ENCODE measurements around the gene CATSPER4.

CATSPER4 gene

GRCh38 chr1:26158908-26159742 is 31.3 kb upstream of the CATSPER4 start, which contains the start of gene FAM110D:
Gene FAM110D, plus strand, starts transcription at chr1:26159079. Its CDS starts 2,213 bp downstream, at chr1:26161292.
- DNase-seq (ENCODE audit: insufficient read length) (no peak), FAIRE-seq (no peak)
- TF ChIP-seq POLR2AphosphoS5 (IDR thresholded peaks at IDR 0.05; ENCODE audit: low read depth, low read length): no peak
- no peak for TF ChIP-seq TAF1 (IDR thresholded peaks at IDR 0.05; ENCODE audit: borderline replicate concordance, low read depth, low read length)
- no peak for TF ChIP-seq POLR2A (IDR thresholded peaks at IDR 0.05; ENCODE audit: low read depth, low read length)

- no peak for FAIRE-seq
- DNase-seq (ENCODE audit: insufficient read length): no peak
- TF ChIP-seq POLR2A (IDR thresholded peaks at IDR 0.05; ENCODE audit: low read depth, low read length) (no peak), POLR2AphosphoS5 (IDR thresholded peaks at IDR 0.05; ENCODE audit: low read depth, low read length) (no peak), TAF1 (IDR thresholded peaks at IDR 0.05; ENCODE audit: borderline replicate concordance, low read depth, low read length) (no peak)
Observed at GRCh38 chr1:26159743-26160039, 30.7 kb upstream of the CATSPER4 start.

GRCh38 chr1:26160527-26161414 is 29.6 kb upstream of the CATSPER4 start:
- FAIRE-seq (no peak), DNase-seq (ENCODE audit: insufficient read length) (no peak)
- TF ChIP-seq POLR2A (IDR thresholded peaks at IDR 0.05; ENCODE audit: low read depth, low read length): no peak
- no peak for TF ChIP-seq POLR2AphosphoS5 (IDR thresholded peaks at IDR 0.05; ENCODE audit: low read depth, low read length)
- no peak for TF ChIP-seq TAF1 (IDR thresholded peaks at IDR 0.05; ENCODE audit: borderline replicate concordance, low read depth, low read length)

- DNase-seq (ENCODE audit: insufficient read length) (no peak), FAIRE-seq (no peak)
- no peak for TF ChIP-seq POLR2AphosphoS5 (IDR thresholded peaks at IDR 0.05; ENCODE audit: low read depth, low read length)
- TF ChIP-seq POLR2A (IDR thresholded peaks at IDR 0.05; ENCODE audit: low read depth, low read length): no peak
- no peak for TF ChIP-seq TAF1 (IDR thresholded peaks at IDR 0.05; ENCODE audit: borderline replicate concordance, low read depth, low read length)
Observed at GRCh38 chr1:26161415-26162219, 28.8 kb upstream of the CATSPER4 start.

GRCh38 chr1:26162220-26162709 is 28.1 kb upstream of the CATSPER4 start:
- no peak for FAIRE-seq
- no peak for TF ChIP-seq POLR2A (IDR thresholded peaks at IDR 0.05; ENCODE audit: low read depth, low read length)
- no peak for TF ChIP-seq TAF1 (IDR thresholded peaks at IDR 0.05; ENCODE audit: borderline replicate concordance, low read depth, low read length)
- no peak for TF ChIP-seq POLR2AphosphoS5 (IDR thresholded peaks at IDR 0.05; ENCODE audit: low read depth, low read length)
- no peak for DNase-seq (ENCODE audit: insufficient read length)

GRCh38 chr1:26163684-26164035 is 26.7 kb upstream of the CATSPER4 start:
- no peak for DNase-seq (ENCODE audit: insufficient read length)
- FAIRE-seq: no peak
- TF ChIP-seq TAF1 (IDR thresholded peaks at IDR 0.05; ENCODE audit: borderline replicate concordance, low read depth, low read length) (no peak), POLR2AphosphoS5 (IDR thresholded peaks at IDR 0.05; ENCODE audit: low read depth, low read length) (no peak), POLR2A (IDR thresholded peaks at IDR 0.05; ENCODE audit: low read depth, low read length) (no peak)

- TF ChIP-seq POLR2AphosphoS5 (IDR thresholded peaks at IDR 0.05; ENCODE audit: low read depth, low read length): no peak
- no peak for TF ChIP-seq POLR2A (IDR thresholded peaks at IDR 0.05; ENCODE audit: low read depth, low read length)
- no peak for TF ChIP-seq TAF1 (IDR thresholded peaks at IDR 0.05; ENCODE audit: borderline replicate concordance, low read depth, low read length)
- FAIRE-seq (peak; percentile 24), DNase-seq (ENCODE audit: insufficient read length) (peak; percentile 64)
Observed at GRCh38 chr1:26164036-26164860, 26.2 kb upstream of the CATSPER4 start.

- no peak for DNase-seq (ENCODE audit: insufficient read length)
- FAIRE-seq: no peak
Observed at GRCh38 chr1:26164861-26165842, 25.2 kb upstream of the CATSPER4 start.

GRCh38 chr1:26166719-26167281 is 23.6 kb upstream of the CATSPER4 start:
- no peak for DNase-seq (ENCODE audit: insufficient read length)
- no peak for TF ChIP-seq POLR2AphosphoS5 (IDR thresholded peaks at IDR 0.05; ENCODE audit: low read depth, low read length)
- TF ChIP-seq POLR2A (IDR thresholded peaks at IDR 0.05; ENCODE audit: low read depth, low read length): no peak
- TF ChIP-seq TAF1 (IDR thresholded peaks at IDR 0.05; ENCODE audit: borderline replicate concordance, low read depth, low read length): no peak
- FAIRE-seq: no peak

More at GRCh38 chr1:26164861-26165842, 25.2 kb upstream of the CATSPER4 start:
- TF ChIP-seq TAF1 (IDR thresholded peaks at IDR 0.05; ENCODE audit: borderline replicate concordance, low read depth, low read length) (no peak), POLR2AphosphoS5 (IDR thresholded peaks at IDR 0.05; ENCODE audit: low read depth, low read length) (no peak), POLR2A (IDR thresholded peaks at IDR 0.05; ENCODE audit: low read depth, low read length) (no peak)
